CD4-positive, CD25-positive, alpha-beta regulatory T cell (primary cell): ENCODE measurements around the gene CRTAC1. TPM values are rescaled to one million over a fixed set of nuclear protein-coding genes. Genes with fewer than 3 reads are reported as not detected.

Experiments used
- ATAC-seq, 2 donors: fragments of 150-1000 bp; cut with Tn5 transposase; one replicate each; pipeline ENCODE4 v1.10.0; 2021; ENCODE audit warnings: low read depth in 2 of 2, moderate number of reproducible peaks in 2 of 2, moderate library complexity in 1 of 2
- DNase-seq, 3 donors: peaks; one replicate each; pipeline versions ENCODE4 v3.0.0 to v3.0.0-alpha.2; 2012 to 2022; ENCODE audit warnings: mixed read lengths in 1 of 3
- H3K27ac ChIP-seq: one replicate; pipeline ENCODE4 v1.7.0; 2013; ENCODE audit warnings: mild to moderate bottlenecking, low read length; ENCODE audit not compliant: insufficient read depth, poor library complexity, severe bottlenecking
- H3K27me3 ChIP-seq: one replicate; pipeline ENCODE4 v1.7.0; 2013; ENCODE audit warnings: low read length; ENCODE audit not compliant: control insufficient read depth, insufficient read depth
- H3K36me3 ChIP-seq: one replicate; pipeline ENCODE4 v1.7.0; 2013; ENCODE audit warnings: mild to moderate bottlenecking, low read length, moderate library complexity; ENCODE audit not compliant: control insufficient read depth, insufficient read depth
- H3K4me1 ChIP-seq: 2 replicates; pipeline ENCODE4 v1.7.0; 2013; ENCODE audit warnings: mild to moderate bottlenecking, low read length; ENCODE audit not compliant: insufficient read depth, control insufficient read depth, poor library complexity, severe bottlenecking
- H3K4me3 ChIP-seq: one replicate; pipeline ENCODE4 v1.7.0; 2013; ENCODE audit warnings: low read depth, mild to moderate bottlenecking, low read length, moderate library complexity
- H3K9me3 ChIP-seq, 2 experiments: 1 replicate in 1 of 2; 2 replicates in 1 of 2; pipeline ENCODE4 v1.7.0; 2013; ENCODE audit warnings: low read length in 2 of 2, mild to moderate bottlenecking in 1 of 2, moderate library complexity in 1 of 2; ENCODE audit not compliant: control insufficient read depth in 2 of 2
- H3K27ac Mint-ChIP-seq, 3 donors: one replicate each; pipeline ENCODE4 v1.8.0; 2020 to 2022; ENCODE audit warnings: mild to moderate bottlenecking in 3 of 3, mixed read lengths in 3 of 3, moderate library complexity in 2 of 3
- H3K27me3 Mint-ChIP-seq: one replicate; pipeline ENCODE4 v1.8.0; 2022; ENCODE audit warnings: mild to moderate bottlenecking, mixed read lengths
- H3K36me3 Mint-ChIP-seq: one replicate; pipeline ENCODE4 v1.8.0; 2020; ENCODE audit warnings: mixed read lengths
- H3K4me1 Mint-ChIP-seq, 4 donors: one replicate each; pipeline ENCODE4 v1.8.0; 2020 to 2022; ENCODE audit warnings: mixed read lengths in 4 of 4, mild to moderate bottlenecking in 1 of 4
- H3K4me3 Mint-ChIP-seq, 4 donors: one replicate each; pipeline ENCODE4 v1.8.0; 2020 to 2022; ENCODE audit warnings: mild to moderate bottlenecking in 4 of 4, mixed read lengths in 4 of 4, moderate library complexity in 3 of 4
- H3K9me3 Mint-ChIP-seq, 7 donors: one replicate each; pipeline ENCODE4 v1.8.0; 2020 to 2022; ENCODE audit warnings: mixed read lengths in 7 of 7, mild to moderate bottlenecking in 3 of 7, moderate library complexity in 2 of 7
- polyA plus RNA-seq, 4 donors: library from polyadenylated mRNA; unstranded; fragments of 300-500 nt; fragmentation: Illumina TruSeq; gene quantifications; one replicate each; pipeline ENCODE4 v1.2.3, GENCODE V29; 2021
- total RNA-seq: library from RNA; stranded (reverse); gene quantifications from one replicate; pipeline ENCODE4 v1.2.3, GENCODE V29; 2022

The CRTAC1 gene
- total and polyA plus RNA-seq, 5 donors from 2014 or later, result not detected

- H3K27me3 Mint-ChIP-seq, result peaks cover 20% of the 10 kb centered on the region
- Histone ChIP-seq H3K27me3 (no peaks in the 10 kb centered on the region), H3K4me3 (no peak overlapping the region), H3K36me3 (no peaks in the 10 kb centered on the region), H3K4me1 (no peaks in the 10 kb centered on the region), H3K9me3 (no peaks in the 10 kb centered on the region), H3K27ac (no peak overlapping the region)
- ATAC-seq, result no peak
- H3K36me3 Mint-ChIP-seq, result no peaks in the 10 kb centered on the region
- H3K9me3 Mint-ChIP-seq, result no peaks in the 10 kb centered on the region
- no peak overlapping the region for H3K4me3 Mint-ChIP-seq
- DNase-seq, result no peak
- peak overlapping the region in 1 of 3 donors; percentile 72 for H3K27ac Mint-ChIP-seq
- H3K4me1 Mint-ChIP-seq, result no peaks in the 10 kb centered on the region
Measured at GRCh38 chr10:97901381-97901780, 129.0 kb downstream of the CRTAC1 start.

- Mint-ChIP-seq H3K9me3 (no peaks in the 10 kb centered on the region), H3K27me3 (peaks cover 5% of the 10 kb centered on the region), H3K4me3 (no peak overlapping the region), H3K4me1 (no peaks in the 10 kb centered on the region), H3K36me3 (no peaks in the 10 kb centered on the region), H3K27ac (no peak overlapping the region)
- Histone ChIP-seq H3K9me3 (no peaks in the 10 kb centered on the region), H3K4me1 (no peaks in the 10 kb centered on the region), H3K4me3 (no peak overlapping the region), H3K27ac (no peak overlapping the region), H3K27me3 (no peaks in the 10 kb centered on the region), H3K36me3 (no peaks in the 10 kb centered on the region)
- ATAC-seq (no peak), DNase-seq (no peak)
Measured at GRCh38 chr10:97898429-97898828, 132.0 kb downstream of the CRTAC1 start.

- no peaks in the 10 kb centered on the region for H3K4me1 Mint-ChIP-seq
- Histone ChIP-seq H3K27me3 (no peaks in the 10 kb centered on the region), H3K9me3 (no peaks in the 10 kb centered on the region), H3K4me1 (no peaks in the 10 kb centered on the region), H3K36me3 (no peaks in the 10 kb centered on the region), H3K27ac (no peak overlapping the region), H3K4me3 (no peak overlapping the region)
- no peaks in the 10 kb centered on the region for H3K27me3 Mint-ChIP-seq
- no peak overlapping the region for H3K4me3 Mint-ChIP-seq
- DNase-seq (no peak), ATAC-seq (no peak)
- H3K27ac Mint-ChIP-seq, result no peak overlapping the region
- H3K36me3 Mint-ChIP-seq, result no peaks in the 10 kb centered on the region
- no peaks in the 10 kb centered on the region for H3K9me3 Mint-ChIP-seq
Measured at GRCh38 chr10:97896756-97897358, 133.6 kb downstream of the CRTAC1 start.

GRCh38 chr10:97895915-97896314 lies 134.5 kb downstream of the CRTAC1 start:
- H3K9me3 Mint-ChIP-seq, result no peaks in the 10 kb centered on the region
- Histone ChIP-seq H3K4me1 (no peaks in the 10 kb centered on the region), H3K36me3 (no peaks in the 10 kb centered on the region), H3K27me3 (no peaks in the 10 kb centered on the region), H3K4me3 (no peak overlapping the region), H3K9me3 (no peaks in the 10 kb centered on the region), H3K27ac (no peak overlapping the region)
- DNase-seq, result no peak
- no peaks in the 10 kb centered on the region for H3K27me3 Mint-ChIP-seq
- H3K4me1 Mint-ChIP-seq, result no peaks in the 10 kb centered on the region
- H3K27ac Mint-ChIP-seq, result no peak overlapping the region
- no peak for ATAC-seq
- H3K36me3 Mint-ChIP-seq, result no peaks in the 10 kb centered on the region
- H3K4me3 Mint-ChIP-seq, result no peak overlapping the region

GRCh38 chr10:97895084-97895483 lies 135.3 kb downstream of the CRTAC1 start:
- H3K27ac Mint-ChIP-seq, result no peak overlapping the region
- H3K4me1 ChIP-seq, result no peaks in the 10 kb centered on the region
- H3K36me3 Mint-ChIP-seq, result no peaks in the 10 kb centered on the region
- H3K4me3 ChIP-seq, result no peak overlapping the region
- DNase-seq, result no peak
- H3K9me3 ChIP-seq, result no peaks in the 10 kb centered on the region
- no peaks in the 10 kb centered on the region for H3K9me3 Mint-ChIP-seq
- no peak overlapping the region for H3K4me3 Mint-ChIP-seq
- H3K4me1 Mint-ChIP-seq, result no peaks in the 10 kb centered on the region
- H3K27me3 Mint-ChIP-seq, result peaks cover 3% of the 10 kb centered on the region
- ATAC-seq, result no peak
- H3K27ac ChIP-seq, result no peak overlapping the region
- no peaks in the 10 kb centered on the region for H3K36me3 ChIP-seq
- H3K27me3 ChIP-seq, result no peaks in the 10 kb centered on the region

- Mint-ChIP-seq H3K36me3 (no peaks in the 10 kb centered on the region), H3K4me3 (no peak overlapping the region), H3K27me3 (peaks cover 5% of the 10 kb centered on the region), H3K27ac (no peak overlapping the region), H3K9me3 (no peaks in the 10 kb centered on the region), H3K4me1 (no peaks in the 10 kb centered on the region)
- H3K9me3 ChIP-seq, result no peaks in the 10 kb centered on the region
- H3K4me3 ChIP-seq, result no peak overlapping the region
- H3K4me1 ChIP-seq, result no peaks in the 10 kb centered on the region
- ATAC-seq, result no peak
- H3K27me3 ChIP-seq, result no peaks in the 10 kb centered on the region
- H3K27ac ChIP-seq, result no peak overlapping the region
- DNase-seq, result no peak
- H3K36me3 ChIP-seq, result no peaks in the 10 kb centered on the region
Measured at GRCh38 chr10:97894092-97894491, 136.3 kb downstream of the CRTAC1 start.

- no peak overlapping the region for H3K27ac ChIP-seq
- no peaks in the 10 kb centered on the region for H3K4me1 Mint-ChIP-seq
- DNase-seq (no peak), ATAC-seq (no peak)
- no peaks in the 10 kb centered on the region for H3K9me3 Mint-ChIP-seq
- peaks cover 7% of the 10 kb centered on the region for H3K27me3 Mint-ChIP-seq
- H3K27me3 ChIP-seq, result no peaks in the 10 kb centered on the region
- no peaks in the 10 kb centered on the region for H3K9me3 ChIP-seq
- no peak overlapping the region for H3K4me3 Mint-ChIP-seq
- H3K4me3 ChIP-seq, result no peak overlapping the region
- no peaks in the 10 kb centered on the region for H3K36me3 Mint-ChIP-seq
- no peak overlapping the region for H3K27ac Mint-ChIP-seq
- no peaks in the 10 kb centered on the region for H3K36me3 ChIP-seq
- no peaks in the 10 kb centered on the region for H3K4me1 ChIP-seq
Measured at GRCh38 chr10:97892939-97893338, 137.5 kb downstream of the CRTAC1 start.

GRCh38 chr10:97892506-97892905 lies 137.9 kb downstream of the CRTAC1 start:
- Mint-ChIP-seq H3K4me1 (no peaks in the 10 kb centered on the region), H3K4me3 (no peak overlapping the region), H3K27ac (no peak overlapping the region), H3K27me3 (peaks cover 10% of the 10 kb centered on the region), H3K36me3 (no peaks in the 10 kb centered on the region), H3K9me3 (no peaks in the 10 kb centered on the region)
- Histone ChIP-seq H3K4me1 (no peaks in the 10 kb centered on the region), H3K27ac (no peak overlapping the region), H3K36me3 (no peaks in the 10 kb centered on the region), H3K9me3 (no peaks in the 10 kb centered on the region), H3K4me3 (no peak overlapping the region), H3K27me3 (no peaks in the 10 kb centered on the region)
- ATAC-seq (no peak), DNase-seq (no peak)
